Central memory CD4-positive, alpha-beta T cell (primary cell): ENCODE data around the gene GSDME.

Source experiments
- DNase-seq: peaks from one replicate; pipeline ENCODE4 v3.0.0; 2022

GSDME gene

DNA sequence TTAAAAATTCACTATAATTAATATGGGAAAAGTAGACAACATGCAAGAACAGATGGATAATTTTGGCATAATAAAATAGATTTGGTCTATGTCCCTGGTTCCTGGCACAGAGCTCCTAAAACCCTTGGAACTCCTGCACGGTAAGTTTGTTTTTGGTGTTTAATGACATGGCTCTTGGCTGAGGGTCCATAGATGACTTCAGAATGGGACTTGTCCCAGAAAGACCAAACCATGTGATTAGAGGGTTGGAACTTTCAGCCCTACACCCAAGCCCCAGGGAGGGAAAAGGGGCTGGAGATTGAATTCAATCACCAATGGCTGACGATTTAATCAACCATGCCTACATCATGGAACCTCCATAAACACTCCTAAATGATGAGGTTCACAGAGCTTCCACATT lies 12.6 kb upstream of the GSDME start:
- no peak for DNase-seq

DNA sequence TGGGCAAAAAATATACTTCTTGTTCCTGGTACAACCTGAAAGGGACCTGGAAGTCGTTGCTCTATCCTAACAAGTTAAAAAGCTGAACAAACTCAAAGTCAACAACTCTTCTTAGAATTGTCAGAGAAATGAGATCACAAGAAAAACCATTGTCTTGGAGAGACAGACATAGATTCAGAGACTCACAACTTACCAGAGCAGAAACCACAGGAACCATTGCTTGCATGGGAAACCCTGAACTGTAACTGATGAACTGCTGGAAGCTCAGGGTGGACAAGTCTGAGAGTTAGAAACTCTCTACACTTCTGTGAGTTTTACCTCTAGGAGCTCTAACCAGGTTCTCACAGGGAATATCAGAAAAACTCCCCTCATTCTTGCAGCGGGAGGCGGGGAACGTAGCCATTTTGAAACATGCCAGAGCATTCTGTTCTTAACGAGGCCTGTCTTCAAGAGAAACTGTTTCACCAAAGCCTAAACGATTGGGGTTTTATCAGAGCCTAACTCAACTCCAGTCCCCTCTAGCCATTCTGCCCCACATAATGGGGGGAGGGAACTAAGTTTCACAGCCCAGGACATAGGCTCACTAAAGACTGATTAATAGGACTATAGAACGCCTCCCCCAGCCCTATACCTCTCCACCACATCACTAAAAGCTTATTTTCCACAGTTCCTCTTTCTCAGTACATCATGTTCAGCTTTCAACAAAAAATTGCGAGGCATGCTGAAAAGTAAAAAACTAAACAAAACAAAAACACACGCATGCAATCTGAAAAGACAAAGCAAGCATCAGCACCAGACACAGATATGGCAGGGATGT lies 12.0 kb upstream of the GSDME start:
- no peak for DNase-seq

DNA sequence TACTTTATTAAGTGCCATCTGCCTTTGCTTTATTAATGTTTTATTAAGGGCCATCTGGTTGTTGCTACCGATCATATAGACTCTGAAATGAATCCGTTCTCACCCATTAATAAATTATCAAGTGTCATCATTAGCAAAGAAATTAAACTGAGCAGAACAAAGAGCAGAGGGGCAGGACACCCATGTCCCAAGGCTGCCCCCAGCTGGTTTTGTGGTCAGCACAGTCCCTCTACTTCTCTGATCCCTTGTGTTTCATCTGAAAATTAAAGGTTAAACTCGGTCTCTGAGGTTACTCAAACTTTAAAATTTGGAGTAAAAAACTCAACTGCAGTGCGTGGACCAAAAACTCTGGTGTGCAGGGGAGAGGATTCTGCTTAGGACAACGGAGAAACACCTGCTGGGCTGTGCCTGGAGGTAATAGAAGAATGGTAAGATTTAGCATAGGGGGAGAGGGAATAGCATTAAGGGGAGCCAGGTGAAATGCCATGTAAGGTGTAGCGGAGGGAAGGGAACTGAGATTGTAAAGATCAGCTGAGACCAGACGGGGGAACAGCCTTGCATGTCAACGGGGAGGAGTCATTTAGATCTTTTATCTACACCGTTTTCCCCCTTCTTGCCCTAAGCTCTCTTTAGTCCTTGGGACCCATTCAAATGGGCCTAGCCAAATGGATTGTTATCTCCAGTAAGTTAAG lies 10.8 kb upstream of the GSDME start:
- no peak for DNase-seq

DNA sequence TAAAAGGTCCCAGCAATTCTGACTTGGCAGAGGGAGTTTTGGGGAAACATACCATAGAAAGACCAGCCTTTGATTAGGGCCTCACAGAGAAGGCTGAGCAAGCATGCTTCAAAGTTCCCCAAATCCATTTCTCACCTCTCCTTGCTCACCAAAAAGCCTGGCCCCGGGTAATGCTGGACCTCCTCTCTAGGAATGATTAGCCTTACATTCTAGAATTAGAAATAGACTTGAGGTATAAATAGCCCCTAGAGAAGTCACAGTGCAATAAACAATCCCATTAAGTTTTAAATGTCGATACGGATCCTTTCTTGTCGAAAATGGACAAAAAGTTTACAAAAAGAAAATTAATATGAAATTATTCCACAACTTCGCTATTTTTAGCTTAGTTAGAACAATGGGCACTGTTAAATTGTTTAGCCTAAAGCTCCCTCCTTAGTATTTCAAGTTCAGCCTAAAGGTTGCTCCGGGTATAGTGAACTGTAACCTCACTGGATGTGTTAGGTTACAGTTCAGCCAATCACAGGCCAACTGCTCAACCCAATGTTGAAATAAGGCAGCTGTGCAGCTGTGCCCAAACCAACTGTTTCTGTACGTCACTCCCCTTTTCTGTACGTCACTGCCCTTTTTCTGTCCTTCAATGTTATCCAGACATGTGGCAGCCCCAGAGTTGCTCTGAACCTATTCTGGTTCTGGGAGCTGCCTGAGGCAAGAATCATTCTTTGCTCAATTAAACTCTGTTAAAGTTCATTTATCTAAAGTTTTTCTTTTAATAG lies 7.9 kb upstream of the GSDME start:
- no peak for DNase-seq

DNA sequence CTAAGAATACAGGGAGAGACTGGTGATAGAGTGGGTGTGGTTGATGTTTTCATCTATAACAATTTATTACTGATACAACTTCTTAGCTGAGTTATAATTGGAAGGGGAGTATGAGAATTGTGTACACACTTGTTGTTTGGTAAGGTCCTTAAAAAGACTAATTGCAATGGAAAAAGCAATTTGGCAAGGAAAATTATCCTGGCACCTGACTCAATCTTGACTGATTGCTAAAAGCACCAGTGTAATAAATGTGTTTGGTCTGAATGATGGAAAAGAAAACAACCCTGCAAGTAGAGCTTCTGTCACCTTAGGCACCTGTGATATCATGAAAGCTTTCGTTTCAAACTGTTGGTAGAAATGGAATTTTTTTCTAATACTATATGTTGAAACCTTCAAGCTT lies 6.7 kb upstream of the GSDME start:
- no peak for DNase-seq

DNA sequence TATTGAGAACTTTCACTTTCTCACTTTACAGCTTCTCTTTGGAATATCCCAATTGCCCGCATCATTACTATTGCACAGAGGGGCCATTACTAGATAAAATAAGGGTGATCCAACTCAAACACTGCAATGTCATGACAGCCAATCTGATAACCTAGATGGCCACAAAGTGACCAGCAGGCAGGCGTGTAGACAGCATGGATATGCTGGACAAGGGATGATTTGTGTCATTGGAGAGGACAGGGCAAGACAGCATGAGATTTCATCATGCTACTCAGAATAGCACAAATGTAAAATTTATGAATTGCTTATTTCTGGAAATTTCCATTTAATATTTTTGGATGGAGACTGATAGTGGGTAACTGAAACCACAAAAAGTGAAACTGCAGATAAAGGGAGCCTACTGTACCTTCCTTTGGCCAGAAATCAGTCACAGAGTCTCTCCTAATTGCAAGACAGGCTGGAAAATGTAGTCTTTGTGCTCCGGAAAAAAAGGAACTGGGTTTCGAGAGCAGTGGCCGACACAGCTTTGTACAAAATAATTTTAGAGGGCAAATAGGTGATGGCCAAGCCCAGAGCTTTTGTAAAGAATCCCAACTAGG lies 6.1 kb upstream of the GSDME start:
- no peak for DNase-seq

DNA sequence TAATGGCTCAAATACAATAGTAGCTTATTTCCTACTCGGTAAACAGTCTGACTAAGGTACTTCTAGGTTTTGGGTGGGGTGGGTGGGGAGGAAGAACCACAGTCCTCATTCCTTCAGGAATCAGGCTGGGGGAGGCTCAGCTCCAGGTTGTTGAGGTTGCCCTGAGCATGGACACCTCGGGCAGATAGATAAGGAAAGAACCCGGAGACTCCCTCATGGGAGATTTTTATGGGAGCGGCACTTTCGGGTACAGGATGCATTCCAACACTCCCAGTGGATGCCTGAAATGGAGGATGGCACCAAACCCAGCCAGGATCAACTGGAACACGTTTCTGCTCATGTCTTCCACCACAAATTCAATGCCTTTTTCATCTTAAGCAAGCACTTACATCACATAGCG lies 5.5 kb upstream of the GSDME start:
- DNase-seq: no peak

DNA sequence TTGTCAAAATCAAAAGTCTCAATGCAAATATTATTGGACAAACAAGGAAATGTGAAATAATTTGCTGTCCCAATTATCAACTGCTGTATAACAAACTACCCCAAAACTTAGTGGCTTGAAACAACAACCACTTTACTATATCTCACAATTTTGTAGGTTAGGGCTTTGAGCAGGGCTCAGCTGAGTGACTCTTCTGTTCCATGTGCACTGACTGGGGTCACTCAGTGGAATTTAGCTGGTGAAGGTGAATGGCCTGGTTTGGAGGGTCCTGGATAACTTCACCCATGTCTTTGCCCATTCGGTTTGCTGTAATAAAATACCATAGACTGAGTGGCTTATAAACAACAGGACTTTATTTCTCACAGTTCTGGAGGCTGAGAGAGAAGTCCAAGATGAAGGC lies 3.7 kb upstream of the GSDME start:
- no peak for DNase-seq

DNA sequence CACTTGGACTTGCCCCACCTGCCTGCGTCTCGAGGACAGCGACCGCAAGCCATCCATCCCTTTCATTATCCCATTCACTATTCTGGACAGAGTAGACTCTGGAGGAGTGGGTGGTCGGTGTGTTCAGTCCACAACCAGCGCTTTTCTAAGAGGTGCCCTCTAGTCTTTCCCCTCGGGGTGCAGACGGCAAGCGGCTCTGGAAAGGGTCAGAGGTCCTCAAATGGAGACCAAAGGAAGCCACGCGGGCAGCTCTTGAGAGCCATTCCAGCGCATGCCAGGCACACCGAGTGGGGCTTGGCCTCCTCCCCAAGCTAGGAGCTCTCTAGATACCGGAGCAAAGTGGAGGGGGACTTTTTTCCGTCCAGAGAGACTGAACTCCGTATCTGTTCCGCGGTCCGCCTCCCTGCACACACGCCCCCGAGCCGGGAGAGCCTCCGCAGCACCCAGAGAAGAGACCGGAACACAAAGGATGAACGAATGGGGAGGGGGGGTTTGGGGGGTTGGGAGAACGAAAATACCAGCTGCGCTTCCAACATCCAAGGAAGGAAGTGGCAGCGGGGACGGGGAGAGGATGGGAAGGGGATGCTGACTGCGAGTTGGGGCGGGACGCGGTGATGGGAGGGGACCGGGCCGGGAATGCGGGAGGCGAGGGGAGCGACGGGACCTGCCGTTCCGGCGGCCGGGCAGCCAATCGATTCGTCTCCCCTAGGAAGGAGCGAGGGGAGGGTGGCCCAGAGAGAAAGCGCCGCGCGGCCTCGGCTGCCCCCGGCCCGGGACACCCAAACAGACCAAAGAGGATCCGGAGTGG lies 515 bp downstream of the GSDME start:
- DNase-seq: no peak

DNA sequence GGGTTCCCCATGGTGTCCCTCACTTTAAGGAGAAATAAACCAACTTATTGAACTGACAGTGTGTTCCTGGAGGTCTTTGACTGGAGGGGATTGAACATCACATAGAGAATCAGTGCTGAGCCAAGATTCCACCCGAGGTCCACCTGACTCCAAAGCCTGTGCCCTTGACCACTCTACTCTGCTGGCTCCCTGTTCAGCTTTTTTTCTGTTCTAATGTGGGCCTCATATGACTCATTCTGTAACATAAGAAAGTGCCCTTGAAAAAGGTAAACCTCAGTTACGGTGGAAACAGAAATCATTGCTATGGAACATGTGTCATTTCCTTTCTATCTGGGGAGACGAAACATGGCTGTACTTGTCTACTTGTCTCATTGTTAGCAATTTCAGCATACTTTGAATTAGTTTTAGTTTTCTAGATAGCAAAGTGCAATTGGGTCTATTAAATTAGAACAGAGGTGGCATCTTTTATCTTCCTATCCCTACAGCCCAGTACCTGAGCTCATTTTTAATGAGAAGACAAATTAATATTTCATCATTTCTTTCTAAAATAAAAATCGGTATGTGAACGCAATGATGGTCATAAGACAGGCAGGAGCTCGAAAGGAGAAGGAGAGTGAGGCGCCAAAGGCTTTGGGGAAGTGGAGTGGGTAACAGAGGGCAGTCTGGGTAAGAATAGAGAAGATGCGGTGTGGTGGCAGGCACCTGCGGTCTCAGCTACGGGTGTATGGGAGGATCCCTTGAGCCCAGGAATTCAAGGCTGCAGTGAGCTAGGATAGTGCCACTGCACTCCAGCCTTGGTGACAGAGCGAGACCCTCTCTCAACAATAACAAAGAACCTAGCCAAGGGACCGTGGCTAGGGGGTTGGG lies 1.5 kb downstream of the GSDME start:
- no peak for DNase-seq

DNA sequence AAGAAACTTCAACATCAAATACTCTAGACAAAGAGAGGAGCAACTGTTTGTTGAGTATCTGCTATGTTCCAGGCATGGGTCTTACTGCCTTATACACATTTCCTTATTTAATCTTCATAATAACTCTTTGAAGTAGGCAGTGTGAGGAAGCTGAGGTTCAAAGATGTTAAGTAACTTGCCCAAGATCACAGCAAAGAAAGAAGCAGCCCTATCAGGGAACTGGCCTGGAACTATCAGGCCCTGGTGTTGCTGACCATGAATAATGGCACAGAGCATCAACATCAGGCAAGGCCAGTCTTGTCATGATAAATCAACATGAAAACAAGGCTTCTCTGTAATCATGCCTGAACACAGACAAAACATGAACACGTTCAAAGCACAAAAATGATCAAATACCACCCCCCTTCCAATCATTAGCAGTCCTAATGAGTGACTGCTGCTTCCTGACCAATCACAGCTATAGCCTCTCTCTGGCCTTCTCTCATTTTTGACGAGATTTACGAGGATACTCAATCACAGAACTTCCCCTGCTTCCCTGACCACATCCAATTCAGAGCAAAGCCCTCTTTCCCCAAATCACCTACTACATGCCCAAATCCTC lies 2.3 kb downstream of the GSDME start:
- DNase-seq: no peak

DNA sequence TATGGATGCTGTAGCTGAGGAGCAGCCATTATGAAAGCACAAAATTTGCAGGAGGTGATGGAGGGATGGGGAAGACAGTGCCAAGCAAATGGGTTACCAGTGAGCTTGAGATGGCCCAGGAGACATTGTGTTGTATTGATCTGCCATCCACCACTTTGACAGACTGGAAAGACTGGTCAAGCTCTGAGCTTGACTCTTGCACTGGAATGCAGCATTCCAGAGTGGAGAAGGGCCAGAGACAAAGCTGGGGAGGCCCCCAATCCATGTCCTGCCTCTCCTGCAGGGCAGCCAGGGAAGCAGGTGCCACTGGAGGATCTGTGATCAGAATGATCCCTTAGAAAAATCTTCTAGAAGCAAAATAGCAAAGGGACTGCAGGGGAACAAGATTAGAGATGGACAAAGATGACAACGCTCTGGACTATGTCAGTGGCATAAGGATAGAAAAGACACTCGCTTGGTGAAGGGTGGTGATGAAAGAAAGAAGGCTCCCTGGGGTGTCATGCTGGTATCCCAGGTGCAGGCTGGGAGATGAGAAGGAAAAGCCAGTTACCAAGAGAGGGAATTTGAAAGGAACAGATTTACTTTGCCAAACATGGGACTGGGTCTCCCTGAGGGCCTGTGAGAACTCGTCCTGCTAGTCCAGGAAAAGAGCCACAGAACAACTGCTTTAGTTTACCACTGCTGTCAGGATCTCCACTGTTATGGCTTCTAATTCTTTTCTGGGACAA lies 5.0 kb downstream of the GSDME start:
- no peak for DNase-seq

DNA sequence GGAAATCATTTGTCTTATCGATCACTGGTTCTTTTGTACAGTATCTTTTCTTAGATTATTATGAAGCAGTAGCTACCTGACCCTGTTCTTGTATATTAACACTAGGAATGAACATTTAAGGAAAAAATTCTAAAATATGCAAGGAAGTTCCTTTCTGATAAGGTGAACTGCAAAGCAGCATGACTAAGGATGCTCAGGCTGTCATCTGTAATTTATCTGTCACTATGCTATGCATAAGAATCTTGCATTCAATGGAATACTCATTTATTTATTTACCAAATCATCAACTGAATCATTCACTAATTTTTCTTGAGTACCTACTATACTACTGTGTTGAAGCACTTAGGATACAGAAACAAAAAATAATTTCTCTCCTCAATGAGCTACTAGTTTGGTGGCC lies 5.8 kb downstream of the GSDME start:
- no peak for DNase-seq

DNA sequence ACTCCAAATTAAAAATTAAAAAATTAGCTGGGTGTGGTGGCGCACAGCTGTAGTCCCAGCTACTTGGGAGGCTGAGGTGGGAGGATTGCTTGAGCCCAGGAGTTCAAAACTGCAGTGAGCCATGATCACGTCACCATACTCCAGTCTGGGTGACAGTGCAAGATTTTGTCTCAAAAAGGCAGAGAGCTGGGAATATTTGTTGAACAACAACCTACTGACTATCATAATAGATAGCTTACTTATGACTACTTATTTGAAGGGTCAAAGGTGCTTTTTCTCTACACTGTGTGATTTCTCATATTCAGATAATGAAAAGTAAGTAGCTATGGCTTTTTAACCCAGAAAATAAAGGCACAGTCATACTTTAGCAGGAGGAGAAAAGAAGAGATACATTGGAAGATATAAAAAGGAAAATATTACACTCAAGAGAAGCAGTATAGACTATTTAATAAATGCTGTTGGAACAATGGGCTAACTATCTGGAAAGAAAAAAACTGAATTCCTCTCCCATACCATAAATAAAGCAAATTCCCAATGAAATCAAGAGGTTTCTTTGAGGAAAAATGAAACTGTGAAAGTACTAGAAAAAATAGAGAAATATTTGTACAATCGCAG lies 6.7 kb downstream of the GSDME start:
- no peak for DNase-seq

DNA sequence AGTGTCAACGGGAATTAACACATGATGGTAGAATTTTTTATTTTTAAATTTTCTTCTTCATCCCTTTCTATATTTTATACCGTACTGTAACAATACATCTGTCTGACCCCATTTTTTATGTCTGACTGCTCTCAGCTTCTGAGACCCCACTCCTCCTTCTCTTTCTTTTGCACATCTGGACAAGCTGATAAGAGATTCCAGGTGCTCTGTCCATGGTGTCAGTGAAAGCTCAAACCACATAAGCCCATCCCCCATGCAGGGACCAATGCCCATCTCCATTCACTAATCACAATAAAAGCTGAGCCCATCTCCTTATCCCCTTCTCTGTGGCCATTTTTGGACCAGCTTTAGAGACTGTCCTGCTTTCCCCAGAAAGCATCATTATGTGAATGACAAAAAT lies 8.7 kb downstream of the GSDME start:
- DNase-seq: no peak

DNA sequence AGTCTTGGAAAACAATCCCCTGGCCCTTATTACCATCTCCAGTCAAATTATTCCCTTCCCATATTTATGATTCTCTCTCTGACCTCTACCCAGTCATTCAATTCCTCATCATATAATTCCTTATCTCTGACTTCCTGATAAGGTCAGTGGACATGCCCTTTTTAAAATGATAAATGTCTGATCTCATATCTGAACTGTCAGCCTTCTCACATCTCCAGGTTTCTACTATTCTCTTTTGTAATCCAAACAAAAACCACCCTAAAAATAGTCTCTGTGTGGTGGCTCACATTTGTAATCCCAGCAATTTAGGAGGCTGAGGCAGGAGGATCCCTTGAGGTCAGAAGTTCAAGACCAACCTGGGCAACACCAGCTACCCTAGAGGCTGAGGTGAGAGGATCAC lies 11.9 kb downstream of the GSDME start:
- no peak for DNase-seq

DNA sequence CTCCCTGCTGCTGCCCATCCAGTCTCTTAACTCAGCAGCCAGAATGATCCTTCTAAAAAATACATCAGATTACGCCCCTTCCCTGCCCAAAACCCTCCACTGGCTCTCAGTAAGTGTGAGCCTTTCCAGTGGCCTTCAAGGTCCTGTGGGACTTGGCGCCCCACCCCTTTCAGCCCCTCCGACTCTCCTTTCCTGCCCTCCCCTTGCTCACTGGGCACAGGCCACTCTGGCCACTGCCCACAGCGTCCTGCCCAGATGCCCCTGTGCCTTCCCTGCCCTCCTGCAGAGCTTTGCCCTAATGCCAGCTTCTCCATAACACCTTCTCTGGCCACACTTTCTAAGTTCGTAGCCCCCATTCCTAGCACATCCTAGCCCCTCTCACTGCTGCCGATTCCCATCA lies 13.8 kb downstream of the GSDME start:
- no peak for DNase-seq

DNA sequence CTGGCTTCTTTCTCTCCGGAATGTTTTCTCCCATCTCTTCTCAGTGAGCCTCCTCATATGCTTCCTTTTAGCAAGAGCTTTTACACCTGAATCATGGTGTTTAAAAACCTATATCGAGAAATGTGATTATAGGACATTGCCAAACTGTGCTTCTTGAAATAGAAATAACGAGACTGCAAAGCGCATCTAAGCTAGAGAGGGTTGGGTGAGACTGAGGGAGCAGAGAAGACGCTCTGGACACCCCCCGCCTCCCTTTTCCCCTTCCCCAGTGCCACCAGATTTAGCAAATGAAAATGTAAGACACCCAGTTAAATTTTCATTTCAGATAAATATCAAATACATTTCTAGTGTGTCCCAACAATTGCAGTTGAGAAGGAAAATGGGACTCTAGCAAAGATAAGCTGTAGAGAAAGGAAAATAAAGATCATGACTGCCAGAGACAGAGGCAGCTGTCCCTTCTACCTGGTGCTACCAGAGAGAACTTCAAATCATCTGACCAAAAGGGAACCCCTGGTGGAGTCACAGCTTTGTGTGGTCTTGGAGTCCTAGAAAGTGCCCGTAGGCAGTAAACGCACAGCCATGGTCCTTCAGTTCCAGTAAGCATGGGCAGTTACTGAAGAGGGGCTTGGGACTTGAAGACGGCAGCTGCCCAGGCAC lies 14.6 kb downstream of the GSDME start:
- DNase-seq: no peak
